SK-N-MC (cell line): ENCODE data around the gene WDR90.

ENCODE experiments used
- EZH2 ChIP-seq: fragments of 200-600 bp; sonication (generic); IDR thresholded peaks from one replicate; pipeline ENCODE4 v1.6.1; 2017; ENCODE audit warnings: antibody characterized with exemption
- POLR2AphosphoS5 ChIP-seq: IDR thresholded peaks from 2 replicates; pipeline ENCODE4 v1.6.1; 2012; ENCODE audit warnings: mild to moderate bottlenecking, low read depth, low read length, borderline replicate concordance

DNA sequence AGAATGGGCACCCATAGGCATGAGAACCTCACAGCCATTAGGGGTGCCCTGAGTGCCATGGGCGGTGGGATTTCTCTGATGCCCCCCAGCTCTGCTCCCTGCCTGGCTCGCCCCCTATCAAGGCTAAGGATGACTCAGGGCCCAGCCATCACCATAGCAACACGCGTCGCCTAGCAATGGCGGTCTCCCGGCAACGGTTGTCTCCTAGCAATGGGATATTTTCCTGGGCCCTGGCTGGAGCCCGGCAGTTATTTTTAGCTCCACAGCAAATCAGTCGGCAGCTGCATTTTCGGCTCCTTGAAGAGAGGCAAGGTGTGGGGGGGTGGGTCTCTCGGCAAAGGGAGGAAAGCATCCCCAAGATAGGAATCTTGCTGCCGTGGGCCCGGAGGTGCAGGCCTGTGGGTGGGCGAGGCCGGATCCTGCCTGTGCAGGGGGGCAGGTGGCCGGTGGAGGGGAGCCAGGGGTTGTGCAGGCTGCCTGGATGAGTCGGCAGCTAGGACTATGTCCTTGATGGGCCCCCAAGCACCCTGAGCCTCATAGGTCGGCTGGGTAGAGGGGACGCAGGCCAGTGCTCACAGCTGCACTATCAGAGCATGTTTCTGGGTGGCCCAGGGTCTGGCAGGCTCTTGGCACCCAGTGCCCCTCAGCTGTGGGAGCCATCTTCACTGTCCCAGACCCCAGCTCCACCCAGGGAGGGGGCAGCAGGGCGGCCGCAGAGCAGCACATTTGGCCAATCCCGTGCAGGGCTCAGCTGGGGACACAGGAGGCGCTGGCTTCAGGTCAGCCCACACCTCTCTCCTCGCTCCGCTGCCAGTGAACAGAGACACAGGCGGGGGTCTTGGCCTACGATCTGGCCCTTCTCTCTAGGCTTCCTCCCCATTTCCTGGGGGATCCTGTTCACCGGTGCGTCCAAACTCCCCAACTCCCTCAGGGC, 60.7 kb downstream of the WDR90 start:
- no peak for TF ChIP-seq POLR2AphosphoS5
- no peak for TF ChIP-seq EZH2
